ENCODE results near the gene IFI35. TPM values are rescaled to one million over a fixed set of nuclear protein-coding genes. Genes with fewer than 3 reads are reported as not detected.

IFI35 gene
- total and polyA plus RNA-seq, 9 of the 15 experiments (the other 6 are each of a cell fraction or from before 2014, with no cell fraction given), result 4.4 to 13.1 (median 10.2) TPM

DNA sequence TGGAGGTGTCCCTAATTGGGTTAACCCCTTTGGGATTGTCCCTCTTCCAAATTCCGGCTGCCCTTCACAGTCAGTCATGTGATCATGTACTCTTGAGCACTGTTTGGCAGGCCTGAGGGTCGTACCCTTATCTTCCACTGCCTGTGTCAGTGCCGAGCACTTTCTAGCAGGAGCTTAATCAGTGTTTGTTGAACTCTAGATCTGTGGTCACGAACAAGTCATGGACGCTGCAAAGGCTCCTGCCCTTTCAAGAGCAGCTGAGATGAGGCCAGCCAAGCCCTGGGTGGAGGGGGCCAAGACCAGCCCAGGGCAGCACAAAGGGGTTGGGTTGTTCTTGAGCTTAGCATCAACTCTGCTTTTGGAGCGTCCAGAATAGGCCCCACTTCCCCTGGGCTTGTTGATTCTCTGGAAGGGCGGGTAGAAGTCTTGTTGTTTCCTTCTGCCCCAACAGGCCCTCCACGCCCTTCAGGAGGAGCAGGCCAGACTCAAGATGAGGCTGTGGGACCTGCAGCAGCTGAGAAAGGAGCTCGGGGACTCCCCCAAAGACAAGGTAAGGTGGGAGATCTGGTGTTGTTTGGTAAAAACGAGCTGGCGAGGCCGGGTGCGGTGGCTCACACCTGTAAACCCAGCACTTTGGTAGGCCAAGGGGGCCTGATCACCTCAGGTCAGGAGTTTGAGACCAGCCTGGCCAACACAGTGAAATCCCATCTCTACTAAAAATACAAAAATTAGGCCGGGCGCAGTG is 5.3 kb downstream of the IFI35 start:
- H3K27ac ChIP-seq (ENCODE audit: extremely low read depth, low read depth, low read length), result peak overlapping the region; percentile 64
- H3K4me2 ChIP-seq (ENCODE audit: insufficient read depth, low read length), result peak overlapping the region; percentile 58
- H3K36me3 ChIP-seq (ENCODE audit: control insufficient read depth, insufficient read depth, low read length), result peaks cover 39% of the 10 kb centered on the region; the same call in 2 of the 3 replicates
- peaks cover 4% of the 10 kb centered on the region; the same call in 1 of the 2 replicates for H4K20me1 ChIP-seq (replicated peaks; ENCODE audit: control insufficient read depth, insufficient read depth, low read length)
- H3K27me3 ChIP-seq (ENCODE audit: control insufficient read depth in 2 of 2, insufficient read depth in 2 of 2, low read length in 2 of 2), result no peaks in the 10 kb centered on the region
- peak overlapping the region; percentile 76 for H2AFZ ChIP-seq (ENCODE audit: low read depth, low read length)
- WGBS (ENCODE audit: insufficient coverage, low coverage, missing lambda C conversion rate), result 45% methylated on average over 14 of the region's 15 CpGs
- H3K79me2 ChIP-seq (ENCODE audit: control insufficient read depth, insufficient read depth, low read length), result no peaks in the 10 kb centered on the region; the same call in 2 of the 3 replicates
- H3K4me3 ChIP-seq, result no peak overlapping the region
- H3K9me1 ChIP-seq (ENCODE audit: control insufficient read depth, insufficient read depth, low read length), result no peaks in the 10 kb centered on the region
- H3K4me1 ChIP-seq (replicated peaks in 1 of 2; ENCODE audit: control insufficient read depth in 2 of 2, insufficient read depth in 2 of 2, low read length in 2 of 2), result peaks cover 19 to 29% of the 10 kb centered on the region in 2 experiments
- ChIA-PET CTCF (ENCODE audit: low intra/inter-chr PET ratio) (no interaction called here), POLR2A (interaction anchor here (0.6 to 4.0 kb wide), 10 partner anchors 7 to 356 kb away, joined by 3 to 31 read pairs (median 6); partner anchors contain the start of genes RPL27 and VAT1)
- FAIRE-seq, result peak; percentile 85
- intact Hi-C loops (cut with micrococcal nuclease), result no loop called here
- DNase-seq (ENCODE audit: extremely low read depth in 1 of 4, low spot score in 3 of 4), result peak in 2 of 4 experiments; percentile 41 to 75
- H3K9me3 ChIP-seq (replicated peaks; ENCODE audit: control insufficient read depth, insufficient read depth, low read depth, low read length), result no peaks in the 10 kb centered on the region; the same call in 1 of the 2 replicates
- peak overlapping the region; percentile 33 to 86 for H3K9ac ChIP-seq (ENCODE audit: insufficient read depth in 1 of 2, low read depth in 2 of 2, low read length in 2 of 2)
- ATAC-seq, result peak; percentile 65
- in situ Hi-C loops (cut with MboI), result loop anchor here (10.0 kb wide), 1 partner anchor 303 kb away; no protein-coding TSS in a partner anchor
- no TSS peak for BruUV-seq (replicated peaks)
- TF ChIP-seq ZNF134 (CRISPR knock-in tag; conservative IDR thresholded peaks at IDR 0.05) (no peak), HEY1 (CRISPR knock-in tag; IDR thresholded peaks at IDR 0.05; ENCODE audit: borderline replicate concordance) (no peak), TCF3 (CRISPR knock-in tag; IDR thresholded peaks at IDR 0.05) (0 out of 2 replicates have a peak, but pooled peaks have one; percentile 25), DMBX1 (CRISPR knock-in tag; IDR thresholded peaks at IDR 0.05; ENCODE audit: borderline replicate concordance) (0 out of 2 replicates have a peak, but pooled peaks have one; percentile 11), ZBTB7A (IDR thresholded peaks at IDR 0.05; ENCODE audit: borderline replicate concordance, control insufficient read depth, low read depth, low read length) (peak; percentile 48; the same call in 1 of the 2 replicates), CBFA2T3 (IDR thresholded peaks at IDR 0.05) (peak; percentile 58), NEUROD1 (IDR thresholded peaks at IDR 0.05; ENCODE audit: borderline replicate concordance, low read depth, low read length, partially characterized antibody) (no peak), ARID1B (IDR thresholded peaks at IDR 0.05) (peak; percentile 23), ZKSCAN1 (IDR thresholded peaks at IDR 0.05; ENCODE audit: low read depth, low read length) (no peak), ETS1 (conservative IDR thresholded peaks at IDR 0.05; ENCODE audit: control insufficient read depth, low read depth, low read length) (no peak)
- TF ChIP-seq, protein P1, sequence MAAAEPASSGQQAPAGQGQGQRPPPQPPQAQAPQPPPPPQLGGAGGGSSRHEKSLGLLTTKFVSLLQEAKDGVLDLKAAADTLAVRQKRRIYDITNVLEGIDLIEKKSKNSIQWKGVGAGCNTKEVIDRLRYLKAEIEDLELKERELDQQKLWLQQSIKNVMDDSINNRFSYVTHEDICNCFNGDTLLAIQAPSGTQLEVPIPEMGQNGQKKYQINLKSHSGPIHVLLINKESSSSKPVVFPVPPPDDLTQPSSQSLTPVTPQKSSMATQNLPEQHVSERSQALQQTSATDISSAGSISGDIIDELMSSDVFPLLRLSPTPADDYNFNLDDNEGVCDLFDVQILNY (CRISPR knock-in tag; IDR thresholded peaks at IDR 0.05), result no peak
